Caco-2 (cell line): ENCODE data around the gene NUP98. TPM values are rescaled to one million over a fixed set of nuclear protein-coding genes. Genes with fewer than 3 reads are reported as not detected.

Experiments
- BruUV-seq: library from RNA; stranded (reverse); fragments of 400-500 nt; replicated peaks from 2 replicates; lab custom pipeline; 2021; lab: Mats Ljungman, UMichigan
- CTCF ChIA-PET: fragments of 300-600 bp; sonication (Branson Sonifier 250); formaldehyde crosslinking; loops from one replicate; lab custom pipeline; 2022; ENCODE audit warnings: antibody characterized with exemption; lab: Charles Lee
- POLR2A ChIA-PET: fragments of 300-600 bp; sonication (Branson Sonifier 250); formaldehyde crosslinking; loops from one replicate; lab custom pipeline; 2022; ENCODE audit warnings: antibody characterized with exemption; lab: Charles Lee
- DNase-seq, 2 experiments: peaks; one replicate each; pipeline versions ENCODE4 v3.0.0 to v3.0.0-alpha.2; 2020 to 2022
- H3K27me3 ChIP-seq: replicated peaks from 2 replicates; pipeline ENCODE4 v1.6.0; 2011; ENCODE audit warnings: low read length; ENCODE audit not compliant: control insufficient read depth, insufficient read depth
- H3K36me3 ChIP-seq: 2 replicates; pipeline ENCODE4 v1.5.1; 2011; ENCODE audit warnings: low read length; ENCODE audit not compliant: control insufficient read depth, insufficient read depth
- H3K4me1 ChIP-seq: fragments of 250-450 bp; sonication (Bioruptor Pico); 2 replicates; pipeline ENCODE4 v1.5.1; 2020; ENCODE audit warnings: mild to moderate bottlenecking
- H3K4me3 ChIP-seq: 2 replicates; pipeline ENCODE4 v1.5.1; 2011; ENCODE audit warnings: low read depth, mild to moderate bottlenecking, control low read depth, low read length
- H3K9me3 ChIP-seq: fragments of 250-450 bp; sonication (Bioruptor Pico); 2 replicates; pipeline ENCODE4 v1.5.1; 2020; ENCODE audit warnings: mild to moderate bottlenecking, moderate library complexity
- H3K27ac Mint-ChIP-seq: one replicate; pipeline ENCODE4 v1.8.0; 2022; ENCODE audit warnings: mixed read lengths; ENCODE audit not compliant: unreplicated experiment
- H3K27me3 Mint-ChIP-seq: one replicate; pipeline ENCODE4 v1.8.0; 2022; ENCODE audit warnings: mixed read lengths; ENCODE audit not compliant: insufficient read depth, unreplicated experiment
- H3K36me3 Mint-ChIP-seq: one replicate; pipeline ENCODE4 v1.8.0; 2022; ENCODE audit warnings: mild to moderate bottlenecking, mixed read lengths; ENCODE audit not compliant: insufficient read depth, unreplicated experiment
- H3K4me1 Mint-ChIP-seq: one replicate; pipeline ENCODE4 v1.8.0; 2022; ENCODE audit warnings: low read depth, mixed read lengths; ENCODE audit not compliant: unreplicated experiment
- H3K4me3 Mint-ChIP-seq: one replicate; pipeline ENCODE4 v1.8.0; 2022; ENCODE audit warnings: mild to moderate bottlenecking, moderate library complexity, mixed read lengths; ENCODE audit not compliant: unreplicated experiment
- H3K9me3 Mint-ChIP-seq: one replicate; pipeline ENCODE4 v1.8.0; 2022; ENCODE audit warnings: mixed read lengths; ENCODE audit not compliant: unreplicated experiment
- intact Hi-C: fragments of 100-400 bp; cut with micrococcal nuclease; formaldehyde crosslinking; loops from one replicate; pipeline ENCODE4 v1.10.0; 2022; ENCODE audit not compliant: unreplicated experiment
- total RNA-seq: library from RNA; stranded (reverse); gene quantifications from 2 replicates; pipeline ENCODE4 v1.2.3, GENCODE V29; 2022
- TF ChIP-seq, protein P1 (sequence below), 2 experiments: fragments of 200-600 bp in 1 of 2; IDR thresholded peaks; 1 replicate in 1 of 2; 2 replicates in 1 of 2; pipeline versions ENCODE4 v1.5.1 to v1.8.0; 2011 to 2022; ENCODE audit warnings: antibody characterized with exemption in 1 of 2, control low read depth in 1 of 2, inconsistent platforms in 1 of 2, low read depth in 1 of 2, low read length in 1 of 2, mild to moderate bottlenecking in 1 of 2, moderate library complexity in 1 of 2; ENCODE audit not compliant: insufficient read depth in 1 of 2, severe bottlenecking in 1 of 2, unreplicated experiment in 1 of 2

NUP98 gene
- total RNA-seq, 1 experiment from 2014 or later: 146 TPM

DNA sequence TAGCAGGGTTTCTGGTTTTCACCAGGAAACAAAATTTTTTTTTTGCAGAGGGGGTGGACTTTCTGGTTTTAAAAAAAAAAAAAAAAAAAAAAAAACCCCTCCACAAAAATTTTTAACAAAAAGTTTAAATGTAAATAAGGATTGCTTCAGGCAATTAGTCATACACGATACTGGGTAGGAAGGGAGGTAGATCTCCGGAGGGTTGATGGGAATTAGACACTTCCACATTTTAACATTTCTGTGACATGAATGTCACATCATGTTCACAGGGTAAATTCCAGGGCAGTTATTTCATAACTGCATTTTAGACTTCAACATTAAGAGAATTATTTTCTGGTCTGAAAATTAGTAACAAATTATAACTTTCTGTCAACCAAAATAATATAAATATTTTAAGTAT, 15.9 kb downstream of the NUP98 start:
- intact Hi-C loops: no loop called here
- Mint-ChIP-seq H3K4me1 (peaks cover 7% of the 10 kb centered on the region), H3K36me3 (peaks cover 93% of the 10 kb centered on the region), H3K27me3 (no peaks in the 10 kb centered on the region), H3K9me3 (no peaks in the 10 kb centered on the region), H3K27ac (no peak overlapping the region), H3K4me3 (no peak overlapping the region)
- TF ChIP-seq, protein P1, sequence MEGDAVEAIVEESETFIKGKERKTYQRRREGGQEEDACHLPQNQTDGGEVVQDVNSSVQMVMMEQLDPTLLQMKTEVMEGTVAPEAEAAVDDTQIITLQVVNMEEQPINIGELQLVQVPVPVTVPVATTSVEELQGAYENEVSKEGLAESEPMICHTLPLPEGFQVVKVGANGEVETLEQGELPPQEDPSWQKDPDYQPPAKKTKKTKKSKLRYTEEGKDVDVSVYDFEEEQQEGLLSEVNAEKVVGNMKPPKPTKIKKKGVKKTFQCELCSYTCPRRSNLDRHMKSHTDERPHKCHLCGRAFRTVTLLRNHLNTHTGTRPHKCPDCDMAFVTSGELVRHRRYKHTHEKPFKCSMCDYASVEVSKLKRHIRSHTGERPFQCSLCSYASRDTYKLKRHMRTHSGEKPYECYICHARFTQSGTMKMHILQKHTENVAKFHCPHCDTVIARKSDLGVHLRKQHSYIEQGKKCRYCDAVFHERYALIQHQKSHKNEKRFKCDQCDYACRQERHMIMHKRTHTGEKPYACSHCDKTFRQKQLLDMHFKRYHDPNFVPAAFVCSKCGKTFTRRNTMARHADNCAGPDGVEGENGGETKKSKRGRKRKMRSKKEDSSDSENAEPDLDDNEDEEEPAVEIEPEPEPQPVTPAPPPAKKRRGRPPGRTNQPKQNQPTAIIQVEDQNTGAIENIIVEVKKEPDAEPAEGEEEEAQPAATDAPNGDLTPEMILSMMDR (IDR thresholded peaks at IDR 0.05; ENCODE audit: insufficient read depth in 1 of 2, low read depth in 1 of 2, low read length in 1 of 2, severe bottlenecking in 1 of 2, unreplicated experiment in 1 of 2): no peak
- Histone ChIP-seq H3K9me3 (no peaks in the 10 kb centered on the region), H3K27me3 (no peaks in the 10 kb centered on the region), H3K4me1 (no peaks in the 10 kb centered on the region), H3K4me3 (no peak overlapping the region), H3K36me3 (peaks cover 4% of the 10 kb centered on the region; the same call in 1 of the 2 replicates)
- ChIA-PET POLR2A (interaction anchor here (0.7 kb wide), 1 partner anchor 18 kb away, joined by 6 read pairs; no protein-coding TSS in a partner anchor), CTCF (no interaction called here)
- no TSS peak for BruUV-seq
- DNase-seq: no peak

DNA sequence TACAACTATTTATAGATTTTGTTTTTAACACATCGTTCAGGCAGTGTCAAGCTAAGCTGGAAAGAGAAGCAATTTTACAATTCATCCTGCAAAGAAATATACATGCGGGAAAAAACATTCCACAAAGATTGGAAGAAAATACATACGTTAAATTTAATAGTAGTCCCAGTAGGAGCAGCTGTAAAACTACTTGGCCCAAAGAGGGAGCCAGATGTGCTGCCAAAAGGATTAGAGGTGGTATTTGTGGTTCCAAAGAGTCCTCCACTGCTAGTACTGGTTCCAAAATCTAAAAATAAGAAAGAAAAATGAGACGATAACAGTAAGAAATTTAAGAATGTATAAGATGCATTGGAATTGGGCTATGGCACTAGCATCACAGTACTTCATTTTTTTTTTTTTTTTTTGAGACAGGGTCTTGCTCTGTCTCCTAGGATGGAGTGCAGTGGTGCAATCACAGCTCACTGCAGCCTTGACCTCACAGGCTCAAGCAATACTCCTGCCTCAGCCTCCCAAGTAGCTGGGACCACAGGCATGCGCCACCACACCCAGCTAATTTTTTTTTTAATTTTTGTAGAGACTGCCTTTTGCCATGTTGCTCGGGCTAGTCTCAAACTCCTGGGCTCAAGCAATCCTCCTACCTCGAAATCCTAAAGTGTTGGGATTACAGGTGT, 21.5 kb downstream of the NUP98 start:
- ChIA-PET CTCF (interaction anchor here (0.8 to 1.7 kb wide), 2 partner anchors 32 to 33 kb away, joined by 5 to 6 read pairs; no protein-coding TSS in a partner anchor), POLR2A (no interaction called here)
- H3K27ac Mint-ChIP-seq: no peak overlapping the region
- no TSS peak for BruUV-seq
- TF ChIP-seq, protein P1 (IDR thresholded peaks at IDR 0.05; ENCODE audit: insufficient read depth in 1 of 2, low read depth in 1 of 2, low read length in 1 of 2, severe bottlenecking in 1 of 2, unreplicated experiment in 1 of 2): no peak
- no peak for DNase-seq
- H3K36me3 Mint-ChIP-seq: peaks cover 100% of the 10 kb centered on the region
- H3K36me3 ChIP-seq: peaks cover 5% of the 10 kb centered on the region
- H3K9me3 Mint-ChIP-seq: no peaks in the 10 kb centered on the region
- no peak overlapping the region for H3K4me3 Mint-ChIP-seq
- no peaks in the 10 kb centered on the region for H3K4me1 Mint-ChIP-seq
- intact Hi-C loops: loop anchor here (2.0 kb wide), 1 partner anchor 33 kb away; the partner anchor contains the start of gene PGAP2
- H3K9me3 ChIP-seq: no peaks in the 10 kb centered on the region; the same call in 1 of the 2 replicates
- H3K27me3 ChIP-seq: no peaks in the 10 kb centered on the region
- H3K4me3 ChIP-seq: no peak overlapping the region
- H3K4me1 ChIP-seq: no peaks in the 10 kb centered on the region
- no peaks in the 10 kb centered on the region for H3K27me3 Mint-ChIP-seq

DNA sequence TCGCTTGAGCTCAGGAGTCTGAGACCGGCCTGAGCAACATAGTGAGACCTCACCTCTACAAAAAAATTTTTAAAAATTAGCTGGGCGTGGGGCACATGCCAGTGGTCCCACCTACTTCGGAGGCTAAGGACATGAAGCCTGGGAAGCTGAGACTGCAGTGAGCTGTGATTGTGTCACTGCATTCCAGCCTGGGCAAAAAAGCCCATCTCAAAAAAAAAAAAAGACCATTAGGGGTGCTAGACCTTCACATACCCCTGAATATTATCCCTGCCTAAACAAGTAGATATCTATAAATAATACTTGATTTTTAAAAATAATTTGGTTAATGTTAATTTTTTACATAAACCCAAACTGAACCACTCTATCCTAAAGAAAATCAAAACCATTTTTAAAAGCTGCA, 24.2 kb downstream of the NUP98 start:
- Mint-ChIP-seq H3K36me3 (peaks cover 100% of the 10 kb centered on the region), H3K9me3 (no peaks in the 10 kb centered on the region), H3K27ac (no peak overlapping the region), H3K4me3 (no peak overlapping the region), H3K27me3 (no peaks in the 10 kb centered on the region), H3K4me1 (no peaks in the 10 kb centered on the region)
- Histone ChIP-seq H3K4me1 (no peaks in the 10 kb centered on the region), H3K27me3 (no peaks in the 10 kb centered on the region), H3K36me3 (peaks cover 1% of the 10 kb centered on the region), H3K4me3 (no peak overlapping the region), H3K9me3 (no peaks in the 10 kb centered on the region; the same call in 1 of the 2 replicates)
- BruUV-seq: no TSS peak
- ChIA-PET CTCF (interaction anchor here (0.6 to 2.2 kb wide), 3 partner anchors 35 to 68 kb away, joined by 3 to 9 read pairs (median 6); partner anchors contain the start of gene PGAP2), POLR2A (no interaction called here)
- no peak for DNase-seq
- intact Hi-C loops: no loop called here
- TF ChIP-seq, protein P1 (IDR thresholded peaks at IDR 0.05; ENCODE audit: insufficient read depth in 1 of 2, low read depth in 1 of 2, low read length in 1 of 2, severe bottlenecking in 1 of 2, unreplicated experiment in 1 of 2): peak in 1 of 2 experiments; percentile 15
